NOMO-1 (cell line): ENCODE measurements around the gene NUP214.
"Not testable (repeated sequence)": the region's sequence is repeated elsewhere in the genome, so short reads cannot be mapped to it uniquely, and the experiment has no call there.

Source experiments
- DNase-seq, 2 experiments: peaks; one replicate each; lab custom pipeline; 2025; ENCODE audit not compliant: unreplicated experiment in 2 of 2; lab: John Stamatoyannopoulos, UW

The NUP214 gene

DNA sequence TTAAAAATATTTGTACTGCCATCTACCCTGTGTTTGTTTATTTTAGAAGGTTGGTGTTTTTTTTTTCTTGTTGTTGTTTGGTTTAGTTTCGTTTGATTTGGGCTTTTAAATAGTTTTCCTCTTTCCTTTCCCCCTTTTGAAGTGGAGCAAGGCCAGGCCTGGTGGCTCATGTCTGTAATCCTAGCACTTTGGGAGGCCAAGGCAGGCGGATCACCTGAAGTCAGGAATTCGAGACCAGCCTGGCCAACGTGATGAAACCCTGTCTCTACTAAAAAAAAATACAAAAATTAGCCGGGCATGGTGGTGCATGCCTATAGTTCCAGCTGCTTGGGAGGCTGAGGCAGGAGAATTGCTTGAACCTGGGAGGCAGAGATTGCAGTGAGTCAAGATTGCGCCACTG lies 65.6 kb downstream of the NUP214 start:
- not testable (repeated sequence) for DNase-seq

DNA sequence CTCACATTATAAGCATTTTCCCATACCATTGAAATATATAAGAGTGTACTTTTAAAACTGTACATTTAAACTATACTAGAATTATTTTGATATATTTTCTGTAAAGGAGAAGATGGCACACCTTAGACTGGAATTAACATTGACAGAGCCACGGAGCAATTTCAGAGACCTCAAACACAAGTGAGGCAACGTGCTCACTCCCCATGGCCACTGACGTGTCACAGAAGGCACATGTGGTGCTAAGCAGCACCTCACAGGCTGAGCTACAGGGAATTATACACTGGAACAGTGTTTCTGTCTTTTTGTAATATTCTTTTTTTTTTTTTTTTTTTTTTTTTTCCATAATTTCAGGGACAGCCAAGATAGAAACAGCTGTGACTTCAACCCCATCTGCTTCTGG lies 66.5 kb downstream of the NUP214 start:
- DNase-seq, result no peak

- DNase-seq, result no peak
Observed at GRCh38 chr9:131193051-131193450, 67.7 kb downstream of the NUP214 start.

DNA sequence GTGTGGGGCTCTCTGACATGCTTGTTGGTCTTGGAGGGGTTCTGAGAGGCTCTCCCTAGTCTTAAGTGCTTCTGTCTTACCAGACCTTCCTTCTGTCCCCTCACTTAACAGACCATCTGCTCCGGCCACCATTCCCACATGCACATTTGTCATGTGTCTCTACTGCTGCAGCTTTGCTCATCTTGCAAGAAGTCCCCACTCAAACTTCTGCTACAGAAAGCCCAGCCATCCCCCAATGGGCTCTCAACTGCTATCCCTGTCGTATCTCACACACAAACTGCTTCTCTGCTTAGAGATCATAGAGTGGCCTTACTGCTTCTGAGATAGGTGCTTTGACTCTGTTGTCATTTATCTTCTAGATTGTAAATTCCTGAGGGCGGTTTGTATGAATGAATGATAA lies 69.4 kb downstream of the NUP214 start:
- no peak for DNase-seq

- no peak for DNase-seq
Observed at GRCh38 chr9:131197160-131197911, 72.0 kb downstream of the NUP214 start.

DNA sequence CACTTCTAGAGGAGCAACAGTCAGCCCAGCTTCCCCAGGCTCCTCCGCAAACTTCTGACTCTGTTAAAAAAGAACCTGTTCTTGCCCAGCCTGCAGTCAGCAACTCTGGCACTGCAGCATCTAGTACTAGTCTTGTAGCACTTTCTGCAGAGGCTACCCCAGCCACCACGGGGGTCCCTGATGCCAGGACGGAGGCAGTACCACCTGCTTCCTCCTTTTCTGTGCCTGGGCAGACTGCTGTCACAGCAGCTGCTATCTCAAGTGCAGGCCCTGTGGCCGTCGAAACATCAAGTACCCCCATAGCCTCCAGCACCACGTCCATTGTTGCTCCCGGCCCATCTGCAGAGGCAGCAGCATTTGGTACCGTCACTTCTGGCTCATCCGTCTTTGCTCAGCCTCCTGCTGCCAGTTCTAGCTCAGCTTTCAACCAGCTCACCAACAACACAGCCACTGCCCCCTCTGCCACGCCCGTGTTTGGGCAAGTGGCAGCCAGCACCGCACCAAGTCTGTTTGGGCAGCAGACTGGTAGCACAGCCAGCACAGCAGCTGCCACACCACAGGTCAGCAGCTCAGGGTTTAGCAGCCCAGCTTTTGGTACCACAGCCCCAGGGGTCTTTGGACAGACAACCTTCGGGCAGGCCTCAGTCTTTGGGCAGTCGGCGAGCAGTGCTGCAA lies 72.8 kb downstream of the NUP214 start:
- DNase-seq, result no peak

GRCh38 chr9:131201856-131202255 lies 76.5 kb downstream of the NUP214 start:
- DNase-seq, result no peak

DNA sequence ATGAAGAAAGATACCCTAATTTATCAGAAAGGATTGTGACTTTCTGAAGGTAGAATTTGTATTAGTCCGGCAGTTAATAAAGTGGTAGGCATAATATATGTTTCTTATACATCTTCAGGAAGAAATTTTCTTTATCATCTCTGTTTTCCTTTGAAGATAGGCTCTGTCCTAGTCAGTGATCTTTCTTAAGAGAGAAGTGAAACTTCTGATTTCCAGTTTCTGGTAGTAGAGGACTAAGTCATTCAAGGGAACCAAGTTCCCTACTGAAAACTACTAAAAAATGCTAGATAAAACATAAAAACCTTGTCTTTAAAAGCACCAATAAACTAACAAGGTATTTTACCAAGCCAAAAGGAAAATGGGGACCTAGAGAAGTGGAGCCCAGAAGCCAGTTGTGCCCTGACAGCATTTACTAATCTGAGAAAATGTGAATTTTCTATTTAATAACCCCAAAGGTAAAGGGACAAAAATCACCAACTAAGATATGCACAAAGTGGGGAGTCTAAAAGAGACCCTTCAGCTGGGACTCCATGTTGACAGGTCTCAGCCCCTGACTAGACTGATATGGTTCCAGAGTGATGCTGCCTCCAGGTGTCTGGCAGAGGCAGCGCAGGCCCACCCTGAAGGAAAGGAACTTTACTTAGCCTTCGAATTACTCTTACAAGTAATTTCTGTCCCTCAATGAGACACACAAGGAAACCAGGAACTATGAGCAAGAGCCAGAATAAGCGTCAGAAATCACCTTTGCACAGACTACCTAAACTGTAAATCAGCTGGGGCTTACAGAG lies 78.2 kb downstream of the NUP214 start:
- peak in 1 of 2 experiments; percentile 79 for DNase-seq

DNA sequence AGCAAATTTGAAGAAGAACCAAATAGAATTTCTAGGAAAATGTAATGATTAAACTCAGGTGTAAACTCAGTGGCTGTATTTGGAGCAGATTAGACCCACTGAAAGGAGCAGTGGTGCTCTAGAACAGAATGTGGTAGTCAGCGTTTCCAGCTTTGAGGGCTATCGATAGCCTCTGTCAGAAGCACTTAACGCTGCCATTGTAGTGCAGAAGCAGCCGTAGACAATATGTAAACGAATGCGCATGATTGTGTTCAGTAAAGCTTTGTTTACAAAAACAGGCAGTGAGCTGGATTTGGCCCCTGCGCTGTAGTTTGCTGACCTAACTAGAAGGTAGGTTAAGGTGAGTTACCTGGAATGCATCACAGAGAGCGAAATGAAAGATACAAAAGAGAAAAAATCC lies 78.9 kb downstream of the NUP214 start:
- DNase-seq, result no peak

- no peak for DNase-seq
Observed at GRCh38 chr9:131206495-131206894, 81.1 kb downstream of the NUP214 start.

DNA sequence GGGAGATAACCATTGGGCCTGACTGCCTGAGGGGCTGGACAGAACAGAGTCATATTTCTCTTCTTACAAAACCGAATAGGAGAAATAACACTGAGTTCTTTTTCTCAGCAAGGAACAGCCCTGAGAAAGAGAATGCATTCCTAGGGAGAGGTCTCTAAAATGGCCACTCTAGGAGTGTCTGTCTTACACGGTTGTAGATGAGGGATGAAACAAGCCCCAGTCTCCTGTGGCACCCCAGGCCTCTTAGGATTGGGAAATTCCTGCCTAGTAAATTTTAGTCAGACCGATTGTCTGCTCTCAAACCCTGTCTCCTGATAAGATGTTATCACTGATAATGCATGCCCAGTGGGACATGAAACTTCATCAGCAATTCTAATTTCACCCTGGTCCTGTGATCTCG lies 86.5 kb downstream of the NUP214 start:
- DNase-seq, result not testable (repeated sequence)

- DNase-seq, result no peak
Observed at GRCh38 chr9:131214286-131214856, 89.0 kb downstream of the NUP214 start.

- DNase-seq, result no peak
Observed at GRCh38 chr9:131214876-131215275, 89.5 kb downstream of the NUP214 start.

GRCh38 chr9:131216806-131217205 lies 91.4 kb downstream of the NUP214 start:
- DNase-seq, result no peak

- no peak for DNase-seq
Observed at GRCh38 chr9:131217331-131218031, 92.1 kb downstream of the NUP214 start.

- no peak for DNase-seq
Observed at GRCh38 chr9:131218370-131218769, 93.0 kb downstream of the NUP214 start.

DNA sequence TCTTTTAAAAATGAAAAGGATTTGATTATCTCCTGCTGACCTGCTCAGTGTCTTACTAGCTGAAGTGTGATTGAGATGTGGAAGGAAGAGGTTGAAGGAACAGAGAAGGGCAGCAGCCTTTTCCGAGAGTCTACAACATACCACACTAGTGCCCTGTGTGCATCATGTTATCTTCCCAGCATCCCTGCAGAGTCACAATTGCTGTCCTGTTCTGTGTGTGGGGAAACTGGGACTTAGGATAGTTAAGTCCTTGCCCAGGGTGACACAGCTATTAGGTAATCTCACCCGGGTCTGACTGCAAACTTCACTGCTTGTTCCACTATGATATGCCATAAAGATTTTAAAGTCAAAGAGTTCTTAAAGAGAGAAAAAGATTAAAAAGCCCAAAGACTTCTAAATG lies 95.1 kb downstream of the NUP214 start:
- DNase-seq, result no peak

- DNase-seq, result no peak
Observed at GRCh38 chr9:131222460-131222859, 97.1 kb downstream of the NUP214 start.

DNA sequence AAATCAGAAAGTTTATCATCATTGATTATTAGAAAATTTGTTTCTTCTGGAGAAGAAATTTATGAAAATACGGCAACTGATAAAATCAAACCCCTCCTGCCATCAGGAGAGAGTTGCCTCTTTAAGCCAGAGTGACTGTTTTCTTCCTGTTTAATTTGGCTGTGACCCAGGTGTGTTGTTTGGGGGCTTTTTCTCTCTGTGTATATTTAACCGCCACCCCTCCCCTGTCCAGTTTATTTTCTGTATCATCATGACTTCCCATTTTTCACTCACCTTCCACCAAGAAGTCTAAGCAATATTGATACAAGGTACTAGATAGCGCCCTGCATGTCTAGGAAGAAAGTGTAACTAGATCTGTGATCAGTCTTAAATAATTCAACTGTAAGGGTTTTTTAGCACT lies 100.8 kb downstream of the NUP214 start:
- no peak for DNase-seq

- no peak for DNase-seq
Observed at GRCh38 chr9:131227112-131227958, 101.9 kb downstream of the NUP214 start.
